IPS-20b (cell line): ENCODE data around the gene C1orf210.

Source experiments
- H3K27ac ChIP-seq: one replicate; pipeline ENCODE4 v1.5.1; 2013; ENCODE audit warnings: low read length
- H3K27me3 ChIP-seq: 2 replicates; pipeline ENCODE4 v1.6.1; 2013; ENCODE audit warnings: mild to moderate bottlenecking, low read length, inconsistent platforms; ENCODE audit not compliant: insufficient read depth
- H3K36me3 ChIP-seq: 2 replicates; pipeline ENCODE4 v1.6.1; 2013; ENCODE audit warnings: low read depth, mild to moderate bottlenecking, inconsistent platforms, low read length, moderate library complexity; ENCODE audit not compliant: insufficient read depth
- H3K4me1 ChIP-seq: 2 replicates; pipeline ENCODE4 v1.6.1; 2013; ENCODE audit warnings: mild to moderate bottlenecking, control low read depth, inconsistent platforms, low read length, moderate library complexity; ENCODE audit not compliant: insufficient read depth
- H3K4me3 ChIP-seq: 2 replicates; pipeline ENCODE4 v1.5.1; 2013; ENCODE audit warnings: mild to moderate bottlenecking, low read length, inconsistent platforms
- H3K9ac ChIP-seq: 2 replicates; pipeline ENCODE4 v1.6.1; 2013; ENCODE audit warnings: low read depth, mild to moderate bottlenecking, inconsistent platforms, low read length, moderate library complexity
- H3K9me3 ChIP-seq: 2 replicates; pipeline ENCODE4 v1.6.1; 2013; ENCODE audit warnings: mild to moderate bottlenecking, low read depth, low read length, inconsistent platforms; ENCODE audit not compliant: insufficient read depth

C1orf210 gene

GRCh38 chr1:43318831-43319230 is 33.5 kb upstream of the C1orf210 start:
- H3K36me3 ChIP-seq, result no peaks in the 10 kb centered on the region
- no peaks in the 10 kb centered on the region for H3K27me3 ChIP-seq
- H3K9me3 ChIP-seq, result no peaks in the 10 kb centered on the region
- no peak overlapping the region for H3K27ac ChIP-seq
- H3K9ac ChIP-seq, result no peak overlapping the region
- no peaks in the 10 kb centered on the region for H3K4me1 ChIP-seq
- no peak overlapping the region for H3K4me3 ChIP-seq

DNA sequence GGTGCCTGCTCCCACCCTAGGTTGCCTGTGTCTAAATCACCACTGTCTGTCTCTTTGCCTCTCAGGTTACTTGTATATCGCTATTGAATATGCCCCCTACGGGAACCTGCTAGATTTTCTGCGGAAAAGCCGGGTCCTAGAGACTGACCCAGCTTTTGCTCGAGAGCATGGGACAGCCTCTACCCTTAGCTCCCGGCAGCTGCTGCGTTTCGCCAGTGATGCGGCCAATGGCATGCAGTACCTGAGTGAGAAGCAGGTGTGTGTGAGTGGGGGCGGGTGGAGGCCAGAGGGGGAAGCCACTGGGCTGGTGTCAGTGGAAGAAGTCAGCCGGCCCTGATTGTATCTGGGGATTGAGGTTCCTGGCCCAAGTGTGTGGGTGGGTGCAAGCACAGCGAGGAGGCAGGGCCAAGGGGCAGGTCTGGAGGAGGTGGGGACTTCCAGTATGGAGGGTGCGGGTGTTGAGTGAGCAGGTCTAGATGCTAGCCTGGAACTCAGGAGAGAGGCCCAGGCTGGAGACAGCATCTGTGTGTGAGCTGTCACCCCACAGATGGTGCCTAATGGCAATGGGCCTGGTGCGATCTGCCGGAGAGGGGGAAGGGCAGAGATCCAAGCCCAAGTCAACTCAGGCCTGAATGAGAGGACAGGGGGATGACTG is 32.6 kb upstream of the C1orf210 start:
- Histone ChIP-seq H3K27ac (no peak overlapping the region), H3K9ac (no peak overlapping the region), H3K9me3 (no peaks in the 10 kb centered on the region), H3K27me3 (no peaks in the 10 kb centered on the region), H3K4me3 (no peak overlapping the region), H3K4me1 (no peaks in the 10 kb centered on the region), H3K36me3 (no peaks in the 10 kb centered on the region)

- H3K4me1 ChIP-seq, result no peaks in the 10 kb centered on the region
- H3K4me3 ChIP-seq, result no peak overlapping the region
- H3K36me3 ChIP-seq, result no peaks in the 10 kb centered on the region
- H3K9me3 ChIP-seq, result no peaks in the 10 kb centered on the region
- H3K9ac ChIP-seq, result no peak overlapping the region
- no peak overlapping the region for H3K27ac ChIP-seq
- H3K27me3 ChIP-seq, result no peaks in the 10 kb centered on the region
Observed at GRCh38 chr1:43316738-43317520, 31.5 kb upstream of the C1orf210 start.

DNA sequence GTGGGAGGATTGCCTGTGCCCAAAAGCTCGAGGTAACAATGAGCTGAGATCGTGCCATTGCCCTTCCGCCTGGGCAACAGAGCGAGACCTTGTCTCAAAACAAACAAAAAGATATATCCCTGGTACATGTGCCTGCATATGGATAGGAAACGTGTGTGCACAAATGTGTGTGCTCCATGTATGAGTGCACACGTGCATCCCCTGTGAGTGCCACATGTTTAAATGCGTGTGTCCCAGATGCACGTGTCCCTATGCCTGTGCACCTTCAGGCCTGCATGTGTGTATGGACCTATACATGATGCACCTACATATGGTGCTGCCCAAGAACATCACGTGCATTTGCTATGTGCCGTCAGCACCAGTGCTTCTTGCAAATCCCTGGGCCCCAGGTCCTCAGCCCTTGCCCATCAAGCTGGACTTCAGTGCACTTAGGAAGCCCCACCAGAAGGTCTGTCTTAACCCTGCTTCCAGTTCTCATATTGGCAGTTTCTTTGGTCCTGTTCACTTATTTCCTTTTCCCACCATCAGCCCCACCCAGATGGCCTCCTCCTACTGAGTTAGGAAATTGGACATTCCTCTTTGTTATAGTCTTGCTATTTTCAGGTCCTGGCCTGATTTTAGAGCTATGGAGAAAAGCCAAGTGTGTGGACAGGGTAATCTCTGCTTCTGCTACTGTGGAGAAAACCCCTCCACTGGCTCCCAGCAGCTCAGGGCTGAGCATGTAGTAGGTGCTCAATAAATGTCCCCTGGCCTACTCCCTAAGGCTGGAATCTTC is 30.8 kb upstream of the C1orf210 start:
- H3K27ac ChIP-seq, result no peak overlapping the region
- no peak overlapping the region for H3K9ac ChIP-seq
- H3K9me3 ChIP-seq, result no peaks in the 10 kb centered on the region
- H3K36me3 ChIP-seq, result no peaks in the 10 kb centered on the region
- no peaks in the 10 kb centered on the region for H3K4me1 ChIP-seq
- H3K4me3 ChIP-seq, result no peak overlapping the region
- no peaks in the 10 kb centered on the region for H3K27me3 ChIP-seq

- Histone ChIP-seq H3K4me1 (no peaks in the 10 kb centered on the region), H3K4me3 (no peak overlapping the region), H3K9me3 (no peaks in the 10 kb centered on the region), H3K36me3 (no peaks in the 10 kb centered on the region), H3K27ac (no peak overlapping the region), H3K27me3 (no peaks in the 10 kb centered on the region), H3K9ac (no peak overlapping the region)
Observed at GRCh38 chr1:43315481-43315880, 30.1 kb upstream of the C1orf210 start.

- no peak overlapping the region for H3K9ac ChIP-seq
- H3K4me1 ChIP-seq, result no peaks in the 10 kb centered on the region
- H3K4me3 ChIP-seq, result no peak overlapping the region
- H3K27me3 ChIP-seq, result no peaks in the 10 kb centered on the region
- no peak overlapping the region for H3K27ac ChIP-seq
- H3K36me3 ChIP-seq, result no peaks in the 10 kb centered on the region
- H3K9me3 ChIP-seq, result no peaks in the 10 kb centered on the region
Observed at GRCh38 chr1:43314233-43314632, 28.9 kb upstream of the C1orf210 start.

GRCh38 chr1:43313771-43314170 is 28.4 kb upstream of the C1orf210 start:
- H3K9ac ChIP-seq, result no peak overlapping the region
- no peaks in the 10 kb centered on the region for H3K27me3 ChIP-seq
- H3K4me1 ChIP-seq, result no peaks in the 10 kb centered on the region
- no peaks in the 10 kb centered on the region for H3K36me3 ChIP-seq
- H3K27ac ChIP-seq, result no peak overlapping the region
- no peak overlapping the region for H3K4me3 ChIP-seq
- no peaks in the 10 kb centered on the region for H3K9me3 ChIP-seq

GRCh38 chr1:43312663-43313515 is 27.5 kb upstream of the C1orf210 start:
- Histone ChIP-seq H3K27me3 (no peaks in the 10 kb centered on the region), H3K27ac (no peak overlapping the region), H3K4me1 (no peaks in the 10 kb centered on the region), H3K36me3 (no peaks in the 10 kb centered on the region), H3K4me3 (no peak overlapping the region), H3K9ac (no peak overlapping the region), H3K9me3 (no peaks in the 10 kb centered on the region)

DNA sequence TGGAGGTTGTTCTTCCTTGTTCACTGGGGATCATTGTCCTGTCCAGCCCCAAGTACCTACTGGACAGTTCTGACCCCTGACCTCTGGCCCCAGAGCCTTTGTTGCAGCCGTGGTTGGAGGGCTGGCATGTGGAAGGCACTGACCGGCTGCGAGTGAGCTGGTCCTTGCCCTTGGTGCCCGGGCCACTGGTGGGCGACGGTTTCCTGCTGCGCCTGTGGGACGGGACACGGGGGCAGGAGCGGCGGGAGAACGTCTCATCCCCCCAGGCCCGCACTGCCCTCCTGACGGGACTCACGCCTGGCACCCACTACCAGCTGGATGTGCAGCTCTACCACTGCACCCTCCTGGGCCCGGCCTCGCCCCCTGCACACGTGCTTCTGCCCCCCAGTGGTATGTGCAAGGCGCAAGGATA is 26.8 kb upstream of the C1orf210 start:
- no peaks in the 10 kb centered on the region for H3K9me3 ChIP-seq
- H3K4me1 ChIP-seq, result no peaks in the 10 kb centered on the region
- no peak overlapping the region for H3K27ac ChIP-seq
- H3K36me3 ChIP-seq, result no peaks in the 10 kb centered on the region
- no peaks in the 10 kb centered on the region for H3K27me3 ChIP-seq
- no peak overlapping the region for H3K9ac ChIP-seq
- no peak overlapping the region for H3K4me3 ChIP-seq

- Histone ChIP-seq H3K27ac (no peak overlapping the region), H3K4me3 (no peak overlapping the region), H3K36me3 (no peaks in the 10 kb centered on the region), H3K4me1 (no peaks in the 10 kb centered on the region), H3K27me3 (no peaks in the 10 kb centered on the region), H3K9ac (no peak overlapping the region), H3K9me3 (no peaks in the 10 kb centered on the region)
Observed at GRCh38 chr1:43311521-43311920, 26.1 kb upstream of the C1orf210 start.

- Histone ChIP-seq H3K9ac (no peak overlapping the region), H3K9me3 (no peaks in the 10 kb centered on the region), H3K4me1 (no peaks in the 10 kb centered on the region), H3K27ac (no peak overlapping the region), H3K27me3 (no peaks in the 10 kb centered on the region), H3K4me3 (no peak overlapping the region), H3K36me3 (no peaks in the 10 kb centered on the region)
Observed at GRCh38 chr1:43309405-43310025, 24.1 kb upstream of the C1orf210 start.
